IPS-NIHi7 (cell line): ENCODE measurements around the gene FRMD4A.
A peak's percentile ranks its signal among the peaks of the same experiment; 100 is the strongest.

Experiments
- DNase-seq: peaks from one replicate; pipeline ENCODE4 v3.0.0; 2012; ENCODE audit warnings: mixed read lengths; ENCODE audit errors: extremely low spot score

The FRMD4A gene

DNA sequence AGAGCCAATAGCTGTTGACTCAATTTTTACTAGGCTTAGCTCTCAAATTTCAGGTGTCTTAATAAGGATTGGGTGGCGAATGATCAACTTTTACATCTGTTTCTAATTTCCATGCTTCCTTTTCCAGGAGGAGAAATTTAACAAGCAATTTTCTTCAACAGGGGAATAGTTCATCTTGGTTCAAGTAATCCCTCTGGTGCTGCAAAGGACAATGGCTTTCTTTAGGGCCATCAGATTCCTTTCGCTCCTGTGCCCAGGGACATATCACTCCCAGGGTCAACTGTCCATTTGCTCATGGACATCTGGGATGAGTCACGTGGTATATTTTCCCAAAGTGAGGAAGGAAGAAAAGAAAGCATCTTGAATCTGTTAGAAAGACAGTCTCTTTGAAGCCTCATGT is 313.3 kb downstream of the FRMD4A start:
- DNase-seq, result no peak

GRCh38 chr10:14016931-14017333 is 313.8 kb downstream of the FRMD4A start:
- DNase-seq, result no peak

DNA sequence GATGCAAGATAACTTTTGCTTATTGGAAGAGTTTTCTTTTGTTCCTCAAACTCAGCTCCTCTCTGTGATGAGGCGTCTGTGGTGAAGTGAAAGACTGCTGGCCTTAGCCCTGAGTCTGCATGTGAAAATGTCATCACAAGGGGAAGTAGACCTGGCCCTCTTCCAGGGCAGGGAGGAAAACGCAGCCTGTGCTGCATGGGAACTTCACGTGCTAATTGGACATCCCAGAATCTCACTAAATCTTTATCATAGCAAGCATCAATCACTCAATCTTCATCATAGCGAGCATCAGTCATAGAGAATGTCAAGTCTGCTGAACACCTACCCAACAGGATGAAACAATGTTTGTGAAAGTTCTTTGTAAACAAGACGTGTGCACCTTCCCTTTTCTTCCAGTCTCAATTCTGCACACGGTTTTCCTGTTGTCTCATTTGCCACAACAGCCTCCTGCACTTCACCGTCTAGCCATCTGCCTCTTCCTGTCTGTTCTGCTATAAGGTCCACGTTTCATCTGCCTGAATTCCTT is 314.6 kb downstream of the FRMD4A start:
- no peak for DNase-seq

DNA sequence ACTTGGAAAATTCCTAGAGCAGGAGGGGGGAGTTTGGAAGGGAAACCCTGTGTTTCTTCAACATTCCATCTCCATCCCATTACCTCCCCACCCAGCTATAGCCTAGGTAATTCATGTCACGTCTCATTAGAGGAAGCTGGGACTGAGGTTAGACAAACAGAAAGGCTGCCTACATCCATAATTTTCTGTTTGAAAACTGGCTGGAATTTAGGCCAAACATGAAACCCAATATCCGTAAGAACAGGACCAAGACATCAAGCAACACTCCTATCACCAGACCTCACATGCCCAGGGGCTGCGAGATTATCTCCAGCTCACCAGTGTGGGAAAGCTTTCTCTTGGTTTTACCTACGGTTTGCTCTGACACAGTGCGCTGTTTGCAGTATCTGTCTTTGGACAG is 316.3 kb downstream of the FRMD4A start:
- DNase-seq, result no peak

- DNase-seq, result no peak
These were observed 319.8 kb downstream of the FRMD4A start for GRCh38 chr10:14010769-14011574.

DNA sequence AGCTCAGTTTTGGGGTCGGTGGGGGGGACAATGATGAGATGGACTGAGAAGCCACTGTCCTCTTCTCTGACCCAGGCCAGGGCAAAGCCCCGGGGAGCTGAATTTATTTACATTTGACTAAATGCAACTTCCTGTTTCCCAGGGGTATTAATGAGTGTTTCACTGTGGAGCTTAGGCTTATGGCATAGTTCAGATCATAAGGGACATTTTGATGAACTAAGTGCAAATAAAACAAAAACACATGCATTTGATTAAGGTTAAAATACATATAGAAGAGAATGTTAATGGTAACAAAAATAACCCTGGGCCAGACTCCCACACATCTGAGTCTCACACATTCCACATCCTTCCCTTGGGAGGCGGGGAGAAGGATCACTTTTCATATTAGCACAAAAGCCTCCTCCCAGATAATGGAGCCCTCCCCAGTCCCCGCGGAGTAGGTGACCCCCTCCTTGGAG is 320.6 kb downstream of the FRMD4A start:
- peak; percentile 35 for DNase-seq

GRCh38 chr10:14009371-14010100 is 321.2 kb downstream of the FRMD4A start:
- no peak for DNase-seq

DNA sequence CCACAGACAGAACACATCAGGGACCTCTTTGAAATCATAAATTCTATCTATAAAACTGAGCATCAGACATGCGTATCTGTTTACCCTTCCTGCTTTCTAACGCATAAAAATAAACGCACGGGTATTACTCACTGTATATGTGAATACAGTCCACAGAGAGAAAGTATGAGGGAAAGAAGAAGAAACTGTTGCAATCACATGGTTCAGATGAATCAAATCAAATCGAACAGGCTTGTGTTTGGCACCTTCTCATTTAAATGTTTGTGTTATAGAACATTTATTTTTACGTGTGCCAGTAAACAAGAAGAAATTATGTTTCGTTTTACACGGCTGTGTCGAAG is 322.0 kb downstream of the FRMD4A start:
- DNase-seq, result no peak

DNA sequence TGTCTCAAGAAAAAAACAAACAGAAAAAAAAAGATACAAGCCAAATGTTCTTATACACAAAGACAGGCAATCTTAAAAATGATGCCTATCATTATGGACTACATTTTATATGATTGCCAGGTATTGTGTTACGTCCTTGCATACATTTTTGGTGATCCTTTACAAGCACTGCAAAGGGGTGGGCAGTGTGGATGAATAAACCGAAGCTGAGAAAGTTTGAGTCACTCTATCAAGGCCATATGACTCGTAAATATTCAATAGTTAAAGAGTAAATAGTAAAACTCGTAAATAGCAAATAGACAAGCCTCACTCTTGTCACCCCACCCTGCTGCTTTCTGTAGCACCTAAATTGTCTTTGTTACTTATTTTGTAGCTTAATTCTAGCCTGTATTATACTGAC is 326.2 kb downstream of the FRMD4A start:
- no peak for DNase-seq

DNA sequence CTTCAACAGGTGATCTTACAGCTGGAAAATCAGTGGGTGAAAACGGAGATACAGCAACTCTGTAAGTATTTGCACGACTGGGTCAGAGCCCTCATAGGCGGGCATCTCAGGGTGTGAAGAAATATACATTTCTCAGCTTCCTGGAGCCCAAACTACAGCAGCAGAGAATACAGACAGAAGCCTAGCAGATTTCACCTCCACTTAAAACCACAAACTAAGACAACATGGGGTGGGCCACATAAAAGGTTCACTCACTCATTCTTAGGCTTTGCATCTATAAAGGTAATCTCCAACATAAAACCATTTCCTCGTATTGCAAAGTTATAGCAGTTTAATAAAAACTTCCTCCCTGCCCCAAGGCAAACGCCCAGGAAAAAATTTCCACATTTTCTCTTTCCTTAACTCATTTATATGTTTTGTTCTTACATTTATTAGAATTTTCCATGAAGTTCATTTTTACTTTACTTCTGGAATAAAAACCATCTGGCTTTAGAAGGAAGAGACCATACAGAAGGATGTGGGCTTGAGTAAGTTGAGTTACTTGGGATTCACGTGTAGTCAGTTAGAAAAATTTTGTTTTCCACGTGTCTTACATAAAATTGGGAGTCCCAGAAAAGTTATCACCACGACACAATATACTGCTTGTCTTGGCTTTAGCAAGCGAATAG is 327.1 kb downstream of the FRMD4A start:
- no peak for DNase-seq

DNA sequence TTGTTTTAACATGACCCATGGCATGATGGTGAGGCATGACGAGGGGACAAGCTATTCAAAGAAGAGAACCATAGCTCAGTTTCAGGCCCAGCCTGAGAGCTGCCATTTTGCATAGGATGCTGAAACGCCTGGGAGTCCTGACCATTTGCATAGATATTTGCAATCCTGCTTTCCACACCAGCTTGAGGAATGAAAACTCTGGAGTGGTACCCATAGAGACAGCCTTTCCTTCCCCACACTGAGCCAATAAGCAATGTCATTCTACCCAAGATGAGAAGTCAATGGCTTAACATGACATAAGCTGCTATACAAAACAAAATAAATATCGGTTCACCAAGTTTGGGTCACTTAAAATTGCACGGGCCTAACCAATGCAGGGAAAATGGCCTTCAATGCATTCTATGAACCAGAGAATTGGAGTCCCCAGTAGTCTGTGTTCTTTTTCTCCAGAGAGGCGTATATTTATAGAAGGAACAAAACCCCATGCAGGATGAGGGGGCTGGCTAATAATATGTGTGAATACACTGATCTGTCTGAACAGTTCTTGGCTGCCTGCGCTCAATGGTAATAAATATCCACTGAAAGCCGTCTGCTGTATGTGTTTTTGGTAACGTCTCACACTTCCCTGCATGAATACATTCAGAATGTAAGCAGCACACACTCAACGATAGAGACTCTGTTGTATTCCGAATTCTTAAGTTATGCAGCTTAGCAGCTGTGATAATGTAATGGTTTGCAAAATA is 329.3 kb downstream of the FRMD4A start:
- no peak for DNase-seq

DNA sequence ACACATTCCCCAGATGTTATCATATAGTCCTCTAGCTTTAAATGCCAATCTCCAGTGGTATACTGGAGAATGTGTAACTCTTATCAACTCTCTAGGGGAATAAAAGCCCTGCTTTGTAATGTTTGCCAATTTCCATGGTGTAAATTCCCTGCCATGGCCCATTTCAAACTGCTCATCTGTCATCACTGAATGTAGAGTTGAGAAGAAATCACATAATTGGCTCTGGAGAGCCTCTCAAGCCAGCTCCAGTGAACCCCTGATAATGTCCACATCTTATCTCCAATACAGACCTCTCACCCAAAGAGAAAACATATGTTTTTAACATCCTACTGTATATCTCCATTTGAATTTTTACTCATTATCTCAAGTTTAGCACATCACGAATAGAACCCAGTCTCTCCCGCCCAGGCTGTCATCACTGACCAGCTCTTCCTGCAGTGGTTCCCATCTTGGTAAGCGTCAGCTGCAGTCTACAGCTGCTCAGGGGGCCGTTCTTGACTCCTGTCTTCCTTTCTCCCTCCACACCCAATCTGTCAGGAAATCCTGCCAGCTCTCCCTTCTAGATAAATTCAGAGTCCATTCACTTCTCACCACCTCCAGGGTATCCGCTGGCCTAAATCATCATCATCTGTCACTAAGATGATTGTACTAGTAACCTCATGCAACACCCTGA is 332.4 kb downstream of the FRMD4A start:
- no peak for DNase-seq

DNA sequence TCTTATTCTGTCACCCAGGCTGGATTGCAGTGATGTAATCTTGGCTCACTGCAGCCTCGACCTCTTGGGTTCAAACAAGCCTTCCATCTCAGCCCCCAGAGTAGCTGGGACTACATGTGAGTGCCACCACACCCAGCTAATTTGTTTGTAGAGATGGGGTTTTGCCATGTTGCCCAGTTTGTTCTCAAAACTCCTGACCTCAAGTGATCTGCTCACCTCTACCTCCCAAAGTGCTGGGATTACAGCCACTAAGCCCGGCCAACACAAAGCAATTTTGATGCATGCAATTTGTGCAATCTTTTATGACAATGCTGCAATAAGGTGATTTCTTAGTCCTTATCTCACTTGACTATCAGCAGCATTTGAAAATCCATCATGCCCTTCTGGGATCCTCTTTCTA is 333.1 kb downstream of the FRMD4A start:
- no peak for DNase-seq

GRCh38 chr10:13994932-13995331 is 335.8 kb downstream of the FRMD4A start:
- DNase-seq, result no peak

- DNase-seq, result no peak
These were observed 337.0 kb downstream of the FRMD4A start for GRCh38 chr10:13993673-13994089.

- DNase-seq, result no peak
These were observed 337.6 kb downstream of the FRMD4A start for GRCh38 chr10:13993169-13993568.

DNA sequence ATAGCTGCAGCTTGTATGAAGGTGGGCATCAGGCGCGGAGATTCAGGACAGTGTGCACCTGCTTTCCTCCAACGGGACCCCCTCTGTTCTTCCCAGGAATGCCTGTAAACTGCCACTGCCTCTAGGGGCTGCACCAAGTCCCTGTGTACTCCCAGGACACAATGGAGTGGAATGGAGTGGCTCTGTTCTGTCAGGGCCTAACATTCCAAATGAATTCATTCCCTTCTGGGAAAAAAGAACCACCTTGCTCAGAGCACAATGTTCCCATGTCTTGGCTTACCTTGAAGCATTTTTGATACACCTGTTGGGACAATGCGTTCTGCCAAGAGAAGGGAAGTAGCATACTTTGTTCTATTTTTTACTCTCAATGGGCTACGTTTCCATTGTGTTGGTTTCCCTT is 339.4 kb downstream of the FRMD4A start:
- DNase-seq, result no peak

DNA sequence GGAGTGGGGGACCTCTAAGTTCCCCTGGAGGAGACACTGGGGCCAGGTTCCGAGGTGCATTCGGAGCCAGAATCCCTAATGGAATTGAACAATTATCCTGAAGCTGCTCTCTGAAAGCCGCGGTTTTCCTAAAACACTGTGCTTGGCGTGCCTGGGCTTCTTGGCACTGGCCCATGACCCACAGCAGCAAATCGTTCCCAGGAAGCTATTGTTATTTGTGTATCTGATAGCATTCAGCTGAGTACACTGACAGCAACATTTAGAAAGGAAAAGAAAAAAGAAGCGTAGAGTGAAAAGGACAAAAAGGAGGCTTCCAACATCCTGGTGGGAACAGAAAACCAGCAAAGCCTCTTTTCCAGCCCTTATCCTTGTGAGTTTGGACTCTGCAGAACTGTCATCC is 339.8 kb downstream of the FRMD4A start:
- DNase-seq, result no peak

GRCh38 chr10:13990392-13990805 is 340.3 kb downstream of the FRMD4A start:
- DNase-seq, result no peak

- no peak for DNase-seq
These were observed 341.1 kb downstream of the FRMD4A start for GRCh38 chr10:13989616-13990015.

GRCh38 chr10:13987446-13987845 is 343.3 kb downstream of the FRMD4A start:
- DNase-seq, result no peak
